ENCODE data around the gene MSRB3. TPM values are rescaled to one million over a fixed set of nuclear protein-coding genes. Genes with fewer than 3 reads are reported as not detected.

The MSRB3 gene
- total and polyA plus RNA-seq, 10 of the 15 experiments (the other 5 are each of a cell fraction or from before 2014, with no cell fraction given) = 0.07 to 2.7 (median 1.3) TPM

DNA sequence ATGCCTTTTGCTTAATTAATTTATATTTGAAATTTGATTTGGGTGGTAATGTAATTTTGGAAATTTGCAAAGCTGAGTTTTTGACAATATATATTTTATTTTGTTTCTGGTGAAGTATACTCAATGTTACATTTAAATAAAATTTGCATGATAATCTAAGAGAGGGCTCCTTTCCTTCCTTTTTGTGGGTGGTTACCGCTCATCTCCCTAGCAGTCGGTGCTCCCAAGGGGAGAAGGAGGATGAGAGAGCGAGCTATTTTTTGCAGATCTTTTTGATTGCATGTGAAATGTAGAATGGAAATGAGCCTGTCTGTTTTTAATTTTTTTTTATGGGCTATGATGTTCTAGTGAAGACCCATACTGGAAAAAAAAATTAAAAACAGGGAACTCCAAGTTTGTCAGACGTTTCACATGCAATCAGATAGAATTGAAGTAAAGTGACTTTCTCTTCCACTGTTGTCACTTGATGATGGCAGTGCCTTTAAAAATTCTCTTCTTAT, 39.8 kb downstream of the MSRB3 start (continued):
- TF ChIP-seq CHD2 (IDR thresholded peaks at IDR 0.05; ENCODE audit: borderline replicate concordance, low read depth, low read length) (no peak), GATAD2B (conservative IDR thresholded peaks at IDR 0.05; ENCODE audit: low read depth) (no peak), PML (IDR thresholded peaks at IDR 0.05; ENCODE audit: low read length) (no peak), IKZF2 (IDR thresholded peaks at IDR 0.05) (no peak), EED (IDR thresholded peaks at IDR 0.05; ENCODE audit: low read depth) (no peak), BCL11A (IDR thresholded peaks at IDR 0.05; ENCODE audit: low read depth, low read length) (no peak)
- TF ChIP-seq, protein P1, sequence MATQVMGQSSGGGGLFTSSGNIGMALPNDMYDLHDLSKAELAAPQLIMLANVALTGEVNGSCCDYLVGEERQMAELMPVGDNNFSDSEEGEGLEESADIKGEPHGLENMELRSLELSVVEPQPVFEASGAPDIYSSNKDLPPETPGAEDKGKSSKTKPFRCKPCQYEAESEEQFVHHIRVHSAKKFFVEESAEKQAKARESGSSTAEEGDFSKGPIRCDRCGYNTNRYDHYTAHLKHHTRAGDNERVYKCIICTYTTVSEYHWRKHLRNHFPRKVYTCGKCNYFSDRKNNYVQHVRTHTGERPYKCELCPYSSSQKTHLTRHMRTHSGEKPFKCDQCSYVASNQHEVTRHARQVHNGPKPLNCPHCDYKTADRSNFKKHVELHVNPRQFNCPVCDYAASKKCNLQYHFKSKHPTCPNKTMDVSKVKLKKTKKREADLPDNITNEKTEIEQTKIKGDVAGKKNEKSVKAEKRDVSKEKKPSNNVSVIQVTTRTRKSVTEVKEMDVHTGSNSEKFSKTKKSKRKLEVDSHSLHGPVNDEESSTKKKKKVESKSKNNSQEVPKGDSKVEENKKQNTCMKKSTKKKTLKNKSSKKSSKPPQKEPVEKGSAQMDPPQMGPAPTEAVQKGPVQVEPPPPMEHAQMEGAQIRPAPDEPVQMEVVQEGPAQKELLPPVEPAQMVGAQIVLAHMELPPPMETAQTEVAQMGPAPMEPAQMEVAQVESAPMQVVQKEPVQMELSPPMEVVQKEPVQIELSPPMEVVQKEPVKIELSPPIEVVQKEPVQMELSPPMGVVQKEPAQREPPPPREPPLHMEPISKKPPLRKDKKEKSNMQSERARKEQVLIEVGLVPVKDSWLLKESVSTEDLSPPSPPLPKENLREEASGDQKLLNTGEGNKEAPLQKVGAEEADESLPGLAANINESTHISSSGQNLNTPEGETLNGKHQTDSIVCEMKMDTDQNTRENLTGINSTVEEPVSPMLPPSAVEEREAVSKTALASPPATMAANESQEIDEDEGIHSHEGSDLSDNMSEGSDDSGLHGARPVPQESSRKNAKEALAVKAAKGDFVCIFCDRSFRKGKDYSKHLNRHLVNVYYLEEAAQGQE (IDR thresholded peaks at IDR 0.05; ENCODE audit: low read depth, low read length) = no peak

DNA sequence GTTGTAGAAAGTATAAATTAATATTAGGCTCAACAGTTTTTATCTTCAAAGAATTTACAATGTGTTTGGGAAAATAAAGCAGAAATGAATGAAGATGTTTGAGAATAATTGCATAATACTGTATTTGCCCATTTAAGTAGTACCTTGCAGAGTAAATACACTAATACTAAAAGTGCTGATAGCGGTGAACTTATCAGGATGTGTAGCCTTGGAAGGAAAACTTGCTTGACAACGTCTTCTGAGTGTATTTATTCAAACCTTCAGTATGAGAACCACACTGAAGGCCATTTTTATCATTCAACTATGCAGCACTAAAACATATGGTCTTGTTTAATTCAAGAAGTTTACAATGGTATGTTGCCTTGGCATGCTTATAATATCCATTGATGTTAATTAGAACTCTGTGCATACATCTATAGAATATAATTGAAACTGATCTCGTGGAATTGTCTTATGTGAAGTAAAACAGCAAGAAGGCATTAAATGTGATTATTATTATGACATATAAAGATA, 41.3 kb downstream of the MSRB3 start:
- in situ Hi-C loops (cut with MboI) = no loop called here

More for the DNA sequence above, 41.3 kb downstream of the MSRB3 start:
- ChIA-PET RAD21 (ENCODE audit: unreplicated experiment) (no interaction called here), POLR2A (no interaction called here), CTCF (interaction anchor here (1.3 kb wide), 1 partner anchor 283 kb away, joined by 3 read pairs; no protein-coding TSS in a partner anchor), SMC1A (ENCODE audit: uncharacterized antibody, unreplicated experiment) (interaction anchor here (1.4 kb wide), 1 partner anchor 7 kb away, joined by 3 read pairs; no protein-coding TSS in a partner anchor)
- no peak overlapping the region for H3K4me2 ChIP-seq (ENCODE audit: control insufficient read depth, insufficient read depth)
- intact Hi-C loops (cut with micrococcal nuclease; ENCODE audit: unreplicated experiment) = no loop called here
- WGBS (ENCODE audit: insufficient coverage, insufficient replicate concordance, low lambda C conversion rate, missing lambda C conversion rate) = 11% methylated on average over 3 of the region's 3 CpGs
- H2AFZ ChIP-seq (ENCODE audit: control insufficient read depth, low read depth, low read length) = no peak overlapping the region
- no peak overlapping the region for H3K4me3 ChIP-seq
- no peaks in the 10 kb centered on the region for H3K9me3 ChIP-seq (replicated peaks; ENCODE audit: control insufficient read depth, insufficient read depth, low read length)
- ATAC-seq (no peak), FAIRE-seq (no peak), DNase-seq (ENCODE audit: low read depth, low spot score) (no peak)
- no peaks in the 10 kb centered on the region for H3K4me1 ChIP-seq (ENCODE audit: control insufficient read depth, insufficient read depth, low read length)
- no peaks in the 10 kb centered on the region for H4K20me1 ChIP-seq (ENCODE audit: control insufficient read depth, insufficient read depth)
- no peak overlapping the region for H3K27ac ChIP-seq (ENCODE audit: control insufficient read depth, insufficient read depth)
- no TSS peak for BruUV-seq (replicated peaks)
- no peak overlapping the region for H3K9ac ChIP-seq (ENCODE audit: control insufficient read depth, insufficient read depth, low read length)
- no peaks in the 10 kb centered on the region for H3K36me3 ChIP-seq (ENCODE audit: control insufficient read depth in 2 of 2, insufficient read depth in 2 of 2, low read length in 1 of 2)
- H3K79me2 ChIP-seq (ENCODE audit: control insufficient read depth, insufficient read depth, low read length) = no peaks in the 10 kb centered on the region
- no peak for TF ChIP-seq TCF3 (IDR thresholded peaks at IDR 0.05; ENCODE audit: borderline replicate concordance, insufficient read depth, low read depth, low read length)
- no peaks in the 10 kb centered on the region for H3K27me3 ChIP-seq (replicated peaks in 1 of 2; ENCODE audit: control insufficient read depth in 2 of 2, insufficient read depth in 2 of 2, low read length in 1 of 2)

All from GM12878 (cell line).